ENCODE results near the gene CA10. TPM values are rescaled to one million over a fixed set of nuclear protein-coding genes. Genes with fewer than 3 reads are reported as not detected.

The CA10 gene
- total and polyA plus RNA-seq, 2 donors (not counting 1 experiment from before 2014, with no cell fraction given): not detected

DNA sequence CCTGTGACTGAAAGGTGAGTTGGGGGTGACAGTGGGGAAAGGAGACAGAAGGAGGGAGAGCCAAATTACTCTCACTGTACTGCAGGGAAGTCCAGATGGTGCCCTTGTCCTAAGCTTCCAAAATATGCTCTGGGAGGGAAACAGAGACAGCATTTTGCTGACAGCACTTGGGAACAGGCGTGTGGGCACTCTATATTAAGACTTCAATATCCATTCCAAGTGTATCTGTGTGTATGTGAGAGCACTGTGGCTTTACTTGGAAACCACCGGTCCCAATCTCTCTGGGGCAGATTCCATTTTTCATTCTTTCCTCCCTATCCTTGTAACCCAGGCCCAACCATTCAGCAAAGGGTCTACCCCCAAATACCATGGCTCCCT is 490.8 kb downstream of the CA10 start:
- Histone ChIP-seq H2AFZ (ENCODE audit: insufficient read depth, low read depth, low read length, poor library complexity, severe bottlenecking) (no peak overlapping the region), H4K20me1 (ENCODE audit: control insufficient read depth, insufficient read depth, low read length, poor library complexity, severe bottlenecking) (no peaks in the 10 kb centered on the region), H3K79me2 (ENCODE audit: control insufficient read depth, insufficient read depth, low read length) (no peaks in the 10 kb centered on the region), H3K27ac (ENCODE audit: low read length in 2 of 2) (no peak overlapping the region), H3K4me1 (ENCODE audit: control insufficient read depth in 2 of 2, insufficient read depth in 2 of 2, low read length in 2 of 2) (no peaks in the 10 kb centered on the region), H3K9ac (ENCODE audit: low read length) (no peak overlapping the region), H3K4me2 (replicated peaks; ENCODE audit: low read depth, low read length, poor library complexity, severe bottlenecking) (no peak overlapping the region), H3K36me3 (replicated peaks in 1 of 2; ENCODE audit: control extremely low read depth in 1 of 2, control insufficient read depth in 1 of 2, extremely low read depth in 1 of 2, insufficient read depth in 2 of 2, low read length in 1 of 2) (no peaks in the 10 kb centered on the region), H3K9me3 (ENCODE audit: control extremely low read depth in 1 of 3, control insufficient read depth in 2 of 3, insufficient read depth in 1 of 3, low read length in 2 of 3) (peaks cover 0 to 10% (median 0%) of the 10 kb centered on the region in 3 donors), H3K4me3 (ENCODE audit: control extremely low read depth in 1 of 5, extremely low read depth in 1 of 5, insufficient read depth in 1 of 5, low read depth in 2 of 5, low read length in 4 of 5) (no peak overlapping the region), H3K27me3 (replicated peaks in 1 of 4; ENCODE audit: control extremely low read depth in 1 of 4, control insufficient read depth in 3 of 4, insufficient read depth in 4 of 4, low read length in 3 of 4) (no peaks in the 10 kb centered on the region)
- CTCF ChIA-PET: no interaction called here
- WGBS (ENCODE audit: insufficient coverage): no CpG with 5 or more reads among the region's 2 CpGs
- intact Hi-C loops (cut with micrococcal nuclease): no loop called here
- TF ChIP-seq EZH2 (IDR thresholded peaks at IDR 0.05; ENCODE audit: borderline replicate concordance, insufficient read depth, low read depth, low read length, poor library complexity, severe bottlenecking): no peak
- TF ChIP-seq, protein P1, sequence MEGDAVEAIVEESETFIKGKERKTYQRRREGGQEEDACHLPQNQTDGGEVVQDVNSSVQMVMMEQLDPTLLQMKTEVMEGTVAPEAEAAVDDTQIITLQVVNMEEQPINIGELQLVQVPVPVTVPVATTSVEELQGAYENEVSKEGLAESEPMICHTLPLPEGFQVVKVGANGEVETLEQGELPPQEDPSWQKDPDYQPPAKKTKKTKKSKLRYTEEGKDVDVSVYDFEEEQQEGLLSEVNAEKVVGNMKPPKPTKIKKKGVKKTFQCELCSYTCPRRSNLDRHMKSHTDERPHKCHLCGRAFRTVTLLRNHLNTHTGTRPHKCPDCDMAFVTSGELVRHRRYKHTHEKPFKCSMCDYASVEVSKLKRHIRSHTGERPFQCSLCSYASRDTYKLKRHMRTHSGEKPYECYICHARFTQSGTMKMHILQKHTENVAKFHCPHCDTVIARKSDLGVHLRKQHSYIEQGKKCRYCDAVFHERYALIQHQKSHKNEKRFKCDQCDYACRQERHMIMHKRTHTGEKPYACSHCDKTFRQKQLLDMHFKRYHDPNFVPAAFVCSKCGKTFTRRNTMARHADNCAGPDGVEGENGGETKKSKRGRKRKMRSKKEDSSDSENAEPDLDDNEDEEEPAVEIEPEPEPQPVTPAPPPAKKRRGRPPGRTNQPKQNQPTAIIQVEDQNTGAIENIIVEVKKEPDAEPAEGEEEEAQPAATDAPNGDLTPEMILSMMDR (IDR thresholded peaks at IDR 0.05): no peak
- Mint-ChIP-seq H3K27me3 (no peaks in the 10 kb centered on the region), H3K4me1 (no peaks in the 10 kb centered on the region), H3K4me3 (no peak overlapping the region), H3K27ac (no peak overlapping the region), H3K9me3 (ENCODE audit: insufficient read depth) (no peaks in the 10 kb centered on the region)
- POLR2A ChIA-PET: no interaction called here
- ATAC-seq (ENCODE audit: low read depth) (no peak), DNase-seq (no peak)

DNA sequence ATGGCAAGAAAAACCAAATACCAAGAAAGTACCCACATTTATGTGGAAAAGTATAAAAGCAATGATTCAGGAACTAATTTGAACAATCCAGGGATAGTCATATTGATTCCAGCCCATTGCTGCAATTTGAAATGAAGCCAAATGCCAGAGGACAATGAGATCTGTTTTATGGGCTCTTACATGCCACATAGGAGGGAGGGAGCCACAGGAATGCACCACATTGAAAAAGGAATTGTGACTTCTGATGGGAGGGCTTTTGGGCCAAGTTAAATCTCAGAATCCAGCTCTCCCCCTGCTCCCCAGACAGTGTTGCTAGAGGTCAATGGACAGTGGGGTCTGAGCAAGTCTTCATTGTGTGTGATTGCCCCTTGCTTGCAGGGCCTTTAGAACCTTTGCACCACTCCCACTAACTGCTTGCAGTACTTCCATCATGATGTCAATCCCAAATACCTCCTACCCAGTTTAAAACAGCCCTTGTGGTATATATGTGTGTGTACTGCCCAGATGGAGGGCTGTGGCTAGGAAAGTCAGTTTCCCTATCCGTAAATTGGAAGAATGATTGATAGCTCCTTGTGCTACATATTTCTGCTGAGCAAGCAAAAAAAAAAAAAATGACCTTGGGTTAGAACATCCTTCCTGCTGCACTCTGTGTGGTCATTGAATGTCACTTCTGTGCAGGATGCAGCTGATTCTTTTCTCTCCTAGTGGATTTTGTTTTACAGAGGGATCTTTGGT is 491.4 kb downstream of the CA10 start:
- H3K36me3 ChIP-seq (replicated peaks in 1 of 2; ENCODE audit: control extremely low read depth in 1 of 2, control insufficient read depth in 1 of 2, extremely low read depth in 1 of 2, insufficient read depth in 2 of 2, low read length in 1 of 2): no peaks in the 10 kb centered on the region
- no peak overlapping the region for H2AFZ ChIP-seq (ENCODE audit: insufficient read depth, low read depth, low read length, poor library complexity, severe bottlenecking)
- ChIA-PET CTCF (no interaction called here), POLR2A (no interaction called here)
- no CpG with 5 or more reads among the region's 1 CpG for WGBS (ENCODE audit: insufficient coverage)
- H3K4me1 ChIP-seq (ENCODE audit: control insufficient read depth in 2 of 2, insufficient read depth in 2 of 2, low read length in 2 of 2): no peaks in the 10 kb centered on the region
- intact Hi-C loops (cut with micrococcal nuclease): no loop called here
- peaks cover 0 to 10% (median 0%) of the 10 kb centered on the region in 3 donors for H3K9me3 ChIP-seq (ENCODE audit: control extremely low read depth in 1 of 3, control insufficient read depth in 2 of 3, insufficient read depth in 1 of 3, low read length in 2 of 3)
- H3K4me1 Mint-ChIP-seq: no peaks in the 10 kb centered on the region
- ATAC-seq (ENCODE audit: low read depth) (no peak), DNase-seq (no peak)
- H3K27me3 Mint-ChIP-seq: no peaks in the 10 kb centered on the region
- no peak overlapping the region for H3K4me3 ChIP-seq (ENCODE audit: control extremely low read depth in 1 of 5, extremely low read depth in 1 of 5, insufficient read depth in 1 of 5, low read depth in 2 of 5, low read length in 4 of 5)
- no peak overlapping the region for H3K4me3 Mint-ChIP-seq
- H3K27me3 ChIP-seq (replicated peaks in 1 of 4; ENCODE audit: control extremely low read depth in 1 of 4, control insufficient read depth in 3 of 4, insufficient read depth in 4 of 4, low read length in 3 of 4): no peaks in the 10 kb centered on the region
- H3K27ac Mint-ChIP-seq: no peak overlapping the region
- no peak overlapping the region for H3K4me2 ChIP-seq (replicated peaks; ENCODE audit: low read depth, low read length, poor library complexity, severe bottlenecking)
- no peaks in the 10 kb centered on the region for H3K79me2 ChIP-seq (ENCODE audit: control insufficient read depth, insufficient read depth, low read length)
- TF ChIP-seq, protein P1 (IDR thresholded peaks at IDR 0.05): no peak
- no peak for TF ChIP-seq EZH2 (IDR thresholded peaks at IDR 0.05; ENCODE audit: borderline replicate concordance, insufficient read depth, low read depth, low read length, poor library complexity, severe bottlenecking)
- H4K20me1 ChIP-seq (ENCODE audit: control insufficient read depth, insufficient read depth, low read length, poor library complexity, severe bottlenecking): no peaks in the 10 kb centered on the region
- no peaks in the 10 kb centered on the region for H3K9me3 Mint-ChIP-seq (ENCODE audit: insufficient read depth)
- H3K27ac ChIP-seq (ENCODE audit: low read length in 2 of 2): no peak overlapping the region
- H3K9ac ChIP-seq (ENCODE audit: low read length): no peak overlapping the region
